Fibroblast of the aortic adventitia (primary cell): Measurements from ENCODE around the gene MCC. TPM values are rescaled to one million over a fixed set of nuclear protein-coding genes. Genes with fewer than 3 reads are reported as not detected.
A peak's percentile ranks its signal among the peaks of the same experiment; 100 is the strongest.

Source experiments
- DNase-seq: peaks from one replicate; pipeline ENCODE4 v3.0.0-alpha.2; 2010; ENCODE audit warnings: low read depth
- H3K4me3 ChIP-seq: 2 replicates; pipeline ENCODE4 v1.5.1; 2011; ENCODE audit warnings: low read depth, mild to moderate bottlenecking, control low read depth, low read length, moderate library complexity
- total RNA-seq: library from RNA; depleted of rRNA; stranded (reverse); fragments of >200 nt; gene quantifications from 2 replicates; pipeline ENCODE4 v1.2.3, GENCODE V29; 2012; ENCODE audit warnings: low replicate concordance
- TF ChIP-seq, protein P1 (sequence below): IDR thresholded peaks from 2 replicates; pipeline ENCODE4 v1.5.1; 2011; ENCODE audit warnings: mild to moderate bottlenecking, low read length, control low read depth, inconsistent platforms; ENCODE audit not compliant: insufficient read depth

MCC gene
- total RNA-seq, 1 donor = 62.4 TPM

DNA sequence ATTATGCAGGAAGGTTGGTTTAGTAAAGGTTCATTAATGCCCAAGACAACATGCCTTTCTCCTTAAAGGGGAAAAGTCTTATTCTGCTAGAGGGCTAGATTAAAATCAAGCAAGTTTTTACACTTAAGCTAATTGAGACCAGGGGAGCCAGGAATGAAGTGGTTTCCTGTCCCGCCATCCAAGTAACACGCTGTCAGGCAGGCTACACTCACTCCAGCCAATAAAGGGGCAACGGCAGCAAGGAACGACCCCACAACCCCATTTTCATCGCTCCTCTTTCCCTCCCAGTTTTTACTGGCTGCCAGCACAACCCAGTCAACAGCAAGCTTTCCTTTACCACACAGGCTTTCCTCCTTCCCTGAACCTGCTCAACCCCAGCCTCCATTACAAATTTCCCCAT lies 286.5 kb downstream of the MCC start:
- no peak overlapping the region for H3K4me3 ChIP-seq
- TF ChIP-seq, protein P1, sequence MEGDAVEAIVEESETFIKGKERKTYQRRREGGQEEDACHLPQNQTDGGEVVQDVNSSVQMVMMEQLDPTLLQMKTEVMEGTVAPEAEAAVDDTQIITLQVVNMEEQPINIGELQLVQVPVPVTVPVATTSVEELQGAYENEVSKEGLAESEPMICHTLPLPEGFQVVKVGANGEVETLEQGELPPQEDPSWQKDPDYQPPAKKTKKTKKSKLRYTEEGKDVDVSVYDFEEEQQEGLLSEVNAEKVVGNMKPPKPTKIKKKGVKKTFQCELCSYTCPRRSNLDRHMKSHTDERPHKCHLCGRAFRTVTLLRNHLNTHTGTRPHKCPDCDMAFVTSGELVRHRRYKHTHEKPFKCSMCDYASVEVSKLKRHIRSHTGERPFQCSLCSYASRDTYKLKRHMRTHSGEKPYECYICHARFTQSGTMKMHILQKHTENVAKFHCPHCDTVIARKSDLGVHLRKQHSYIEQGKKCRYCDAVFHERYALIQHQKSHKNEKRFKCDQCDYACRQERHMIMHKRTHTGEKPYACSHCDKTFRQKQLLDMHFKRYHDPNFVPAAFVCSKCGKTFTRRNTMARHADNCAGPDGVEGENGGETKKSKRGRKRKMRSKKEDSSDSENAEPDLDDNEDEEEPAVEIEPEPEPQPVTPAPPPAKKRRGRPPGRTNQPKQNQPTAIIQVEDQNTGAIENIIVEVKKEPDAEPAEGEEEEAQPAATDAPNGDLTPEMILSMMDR = no peak
- DNase-seq = no peak

DNA sequence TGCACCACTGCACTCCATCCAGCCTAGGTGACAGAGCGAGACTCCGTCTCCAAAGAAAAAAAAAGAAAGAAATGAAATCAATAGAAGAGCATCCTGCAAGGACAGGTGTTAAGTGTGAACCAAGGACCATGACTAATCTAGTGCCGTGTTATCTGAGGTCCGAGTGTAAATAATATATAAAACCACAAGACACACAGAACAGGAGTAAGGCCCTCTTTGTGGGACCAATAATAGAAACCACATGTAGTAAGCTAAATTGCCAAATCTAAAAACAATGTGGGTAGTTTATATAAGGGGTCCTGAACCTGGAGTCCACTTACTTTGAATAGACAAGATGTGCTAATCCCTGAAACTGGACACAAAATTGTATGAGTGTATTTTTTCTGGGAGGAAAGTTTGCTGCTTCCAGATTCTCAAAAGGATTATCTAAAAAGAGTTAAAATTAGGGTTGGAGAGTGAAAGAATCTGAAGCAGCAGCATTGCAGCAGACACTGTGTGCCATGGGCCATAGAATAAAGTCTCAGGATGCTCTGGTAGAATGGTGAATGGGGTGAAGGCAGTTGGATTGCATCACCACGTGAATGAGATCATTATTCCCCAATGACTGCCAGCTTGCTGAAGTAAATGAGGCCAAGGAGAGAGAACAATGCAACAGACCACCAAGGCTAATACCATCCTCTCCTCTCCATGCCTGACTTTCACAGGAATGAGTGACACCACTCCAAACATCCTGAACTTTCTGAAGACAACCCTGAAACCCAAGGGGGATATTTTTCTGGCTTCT lies 288.9 kb downstream of the MCC start:
- TF ChIP-seq, protein P1 = no peak
- no peak overlapping the region for H3K4me3 ChIP-seq
- peak; percentile 79 for DNase-seq

DNA sequence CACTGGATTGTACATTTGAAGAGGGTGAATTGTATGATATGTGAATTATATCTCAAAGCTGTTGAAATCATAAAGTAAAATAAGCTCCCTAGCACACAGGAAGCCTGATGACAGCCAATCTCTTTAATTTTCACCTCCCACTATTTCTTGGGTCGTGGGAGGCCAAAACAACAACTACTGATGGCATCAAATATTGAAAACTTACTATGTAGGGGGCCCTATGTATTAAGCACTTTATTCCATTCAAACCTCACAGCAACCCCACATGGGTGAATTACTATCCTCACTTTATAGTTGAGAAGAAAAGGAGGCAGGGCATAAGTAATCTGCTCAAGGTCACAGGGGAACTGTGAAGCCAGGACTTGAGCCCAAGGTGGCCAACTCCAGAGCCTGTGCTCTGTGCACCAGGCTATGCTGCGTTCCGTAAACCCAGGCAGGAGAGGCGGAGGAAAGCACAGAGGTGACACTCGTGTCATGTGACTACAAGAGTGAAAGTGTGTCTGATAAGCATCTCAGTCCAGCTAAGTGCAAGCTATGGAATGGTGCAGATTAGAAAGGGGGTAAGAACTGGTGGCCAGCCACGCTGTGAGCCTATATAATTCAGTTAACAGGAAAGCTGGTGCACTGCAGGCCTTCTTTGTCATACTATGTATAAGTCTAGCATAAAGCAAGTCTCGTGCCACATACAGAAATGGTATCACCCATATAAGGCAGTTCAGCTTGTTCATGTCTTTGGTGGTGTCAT lies 290.6 kb downstream of the MCC start:
- no peak overlapping the region for H3K4me3 ChIP-seq
- TF ChIP-seq, protein P1 = no peak
- no peak for DNase-seq

DNA sequence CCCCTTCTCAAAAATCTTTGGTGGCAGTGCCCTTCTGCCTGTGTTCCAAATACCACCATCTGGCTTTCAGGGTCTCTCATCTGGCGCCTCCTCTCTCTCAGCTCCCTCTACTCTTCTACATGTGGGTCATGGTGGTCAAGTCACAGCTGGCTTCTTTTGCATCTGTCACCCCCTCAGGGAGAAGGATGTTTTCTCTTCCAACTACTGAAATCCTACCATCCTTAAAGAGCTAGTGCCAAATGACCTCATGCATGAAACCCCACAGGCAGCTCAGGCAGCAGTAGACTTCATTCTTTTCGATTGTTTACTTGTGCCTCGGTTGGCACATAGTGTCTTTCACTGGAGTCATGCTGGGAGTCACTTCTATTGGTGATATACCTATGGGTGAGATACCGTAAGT lies 292.5 kb downstream of the MCC start:
- H3K4me3 ChIP-seq = no peak overlapping the region
- no peak for DNase-seq
- TF ChIP-seq, protein P1 = no peak

DNA sequence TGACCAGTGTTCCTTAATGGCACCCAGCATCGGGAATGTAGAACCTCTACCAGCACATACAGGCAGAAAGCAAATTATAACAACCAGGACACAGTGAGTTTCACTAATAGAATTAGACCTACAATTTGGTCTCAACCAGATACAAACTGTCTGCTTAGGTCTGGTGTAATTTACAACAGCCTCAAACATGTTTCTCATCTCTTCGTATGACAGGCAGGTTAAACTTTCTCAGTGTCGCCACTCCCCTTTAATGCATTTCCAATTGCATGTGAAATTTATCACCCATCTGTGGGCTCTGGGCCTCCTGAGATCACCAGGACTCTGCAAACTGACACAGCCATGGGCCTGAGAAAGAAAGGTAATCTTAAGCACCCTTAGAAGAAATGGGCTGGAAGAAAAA lies 293.0 kb downstream of the MCC start:
- no peak for DNase-seq
- no peak overlapping the region for H3K4me3 ChIP-seq
- TF ChIP-seq, protein P1 = no peak

DNA sequence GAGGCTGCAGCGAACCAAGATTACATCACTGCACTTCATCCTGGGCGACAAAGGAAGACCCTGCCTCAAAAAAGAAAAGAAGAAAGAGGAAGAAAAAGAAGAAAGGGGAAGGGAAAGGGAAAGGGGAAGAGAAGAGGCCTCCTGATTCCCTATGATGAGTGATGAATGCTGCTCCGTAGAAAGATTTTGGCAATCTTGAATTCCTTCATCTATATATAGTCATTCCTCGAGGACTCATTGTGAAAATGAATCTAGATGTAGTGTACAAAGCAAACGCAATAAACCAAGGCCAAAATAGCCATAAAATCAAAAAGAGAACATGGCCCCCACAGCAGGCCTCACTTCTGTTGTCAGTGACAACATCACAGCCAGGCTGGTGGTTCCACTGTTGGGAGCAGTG lies 293.7 kb downstream of the MCC start:
- TF ChIP-seq, protein P1 = no peak
- H3K4me3 ChIP-seq = no peak overlapping the region
- DNase-seq = no peak
